Stimulated activated CD4-positive, alpha-beta T cell treated with anti-CD3 and anti-CD28 coated beads, Interleukin-15, amount 100 ng/mL, for 1 hour (primary cell): ENCODE data around the gene URB1.
"Not testable (repeated sequence)": the region's sequence is repeated elsewhere in the genome, so short reads cannot be mapped to it uniquely, and the experiment has no call there.

Experiments
- DNase-seq, 2 donors: peaks; one replicate each; pipeline ENCODE4 v3.0.0-alpha.2; 2020; ENCODE audit warnings: low read depth in 1 of 2, low spot score in 1 of 2

URB1 gene

DNA sequence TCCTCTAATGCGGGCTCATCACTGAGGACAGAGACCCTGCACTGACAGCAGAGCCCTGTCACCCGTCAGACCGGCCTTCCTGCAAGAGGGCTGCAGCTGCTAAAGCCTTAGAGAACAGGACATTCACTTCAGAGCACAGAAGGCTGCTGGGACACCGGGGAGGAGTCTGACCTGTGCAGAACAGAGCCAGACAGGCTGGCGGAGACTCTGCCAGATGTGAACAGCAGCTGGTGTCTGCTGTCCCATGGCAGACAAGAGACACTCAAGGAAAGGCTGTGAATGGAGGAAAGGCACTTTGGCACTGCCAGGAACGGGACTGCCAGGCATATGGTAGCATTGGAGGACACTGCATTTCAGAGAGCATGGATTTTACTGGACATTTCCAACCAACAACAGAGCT, 72.8 kb downstream of the URB1 start:
- no peak for DNase-seq

DNA sequence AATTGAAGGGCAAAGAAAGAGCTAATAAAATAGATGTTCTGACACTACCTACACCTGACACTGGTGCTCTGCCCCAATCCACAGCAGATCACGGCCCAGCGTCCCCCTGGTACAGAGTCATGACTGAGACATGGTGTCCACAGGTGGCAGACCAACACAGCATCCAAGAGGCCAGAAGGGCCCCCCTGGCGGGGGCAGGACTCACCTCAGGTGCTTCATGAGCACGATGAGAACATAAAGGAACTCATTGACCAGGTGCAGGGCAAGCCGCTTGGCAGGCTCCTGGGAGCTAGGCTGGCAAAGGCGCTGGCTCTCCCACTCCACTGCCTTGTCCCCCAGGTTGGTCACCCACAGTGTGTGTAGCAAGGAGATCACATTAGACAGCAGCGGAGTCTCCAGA, 73.8 kb downstream of the URB1 start:
- DNase-seq, result no peak

DNA sequence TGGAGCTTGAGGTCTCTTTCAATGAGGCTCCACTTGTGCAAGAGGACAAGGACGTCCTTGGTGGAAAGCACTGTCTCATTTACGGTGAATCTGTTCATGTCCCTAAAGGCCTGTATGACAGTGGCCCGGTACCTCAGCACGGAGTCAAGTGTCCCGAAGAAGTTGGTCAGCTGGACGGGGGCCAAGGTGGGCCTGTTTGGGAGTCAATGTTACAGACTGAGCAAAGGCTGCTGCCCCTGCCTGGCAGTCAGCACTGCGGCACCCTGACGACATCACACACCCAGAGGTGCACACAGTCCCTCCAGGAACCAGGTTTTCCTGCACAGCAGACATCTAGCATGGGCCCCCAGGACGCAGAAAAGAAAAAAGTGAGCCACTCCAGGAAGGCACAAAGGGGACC, 75.1 kb downstream of the URB1 start:
- no peak for DNase-seq

DNA sequence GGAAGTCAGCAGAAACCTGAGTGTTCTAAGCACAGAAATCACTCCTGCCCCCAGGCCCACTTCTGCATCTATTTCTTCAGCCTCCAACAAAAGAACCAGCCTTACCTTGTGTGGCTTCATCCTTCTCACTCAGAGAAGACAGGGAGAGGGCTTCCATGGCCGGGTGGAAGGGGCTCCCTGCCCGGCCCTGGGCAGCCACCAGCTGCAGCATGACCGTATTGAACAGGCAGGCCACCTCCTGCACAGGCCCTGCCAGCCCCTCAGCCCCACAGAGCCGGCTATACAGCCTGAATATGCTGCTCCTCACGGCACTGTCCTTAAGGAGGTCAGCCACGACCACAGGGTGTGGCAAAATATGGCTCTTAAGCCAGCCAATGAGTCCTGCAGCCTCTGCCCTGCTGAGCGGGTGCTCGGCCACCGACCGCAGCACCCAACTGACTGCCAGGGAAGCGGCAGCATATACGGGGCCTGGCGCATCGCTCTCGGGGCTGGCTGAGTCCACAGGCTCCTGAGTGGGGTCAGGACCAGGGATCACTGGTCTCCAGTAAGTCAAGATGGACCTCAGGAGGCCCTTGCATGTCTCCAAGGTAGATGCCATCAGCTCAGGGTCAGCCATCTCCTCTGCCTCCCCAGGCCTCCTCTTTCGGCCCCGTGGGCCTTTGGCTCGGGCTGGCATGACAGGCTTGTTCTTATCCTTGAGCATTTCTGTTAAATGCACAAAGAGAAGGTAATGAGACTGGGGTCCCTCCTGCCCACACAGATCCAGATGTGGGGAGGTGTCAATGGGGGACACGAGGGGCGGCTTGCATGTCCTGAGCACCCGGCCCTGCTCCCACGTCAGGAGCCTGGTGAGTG, 76.2 kb downstream of the URB1 start:
- DNase-seq, result no peak

DNA sequence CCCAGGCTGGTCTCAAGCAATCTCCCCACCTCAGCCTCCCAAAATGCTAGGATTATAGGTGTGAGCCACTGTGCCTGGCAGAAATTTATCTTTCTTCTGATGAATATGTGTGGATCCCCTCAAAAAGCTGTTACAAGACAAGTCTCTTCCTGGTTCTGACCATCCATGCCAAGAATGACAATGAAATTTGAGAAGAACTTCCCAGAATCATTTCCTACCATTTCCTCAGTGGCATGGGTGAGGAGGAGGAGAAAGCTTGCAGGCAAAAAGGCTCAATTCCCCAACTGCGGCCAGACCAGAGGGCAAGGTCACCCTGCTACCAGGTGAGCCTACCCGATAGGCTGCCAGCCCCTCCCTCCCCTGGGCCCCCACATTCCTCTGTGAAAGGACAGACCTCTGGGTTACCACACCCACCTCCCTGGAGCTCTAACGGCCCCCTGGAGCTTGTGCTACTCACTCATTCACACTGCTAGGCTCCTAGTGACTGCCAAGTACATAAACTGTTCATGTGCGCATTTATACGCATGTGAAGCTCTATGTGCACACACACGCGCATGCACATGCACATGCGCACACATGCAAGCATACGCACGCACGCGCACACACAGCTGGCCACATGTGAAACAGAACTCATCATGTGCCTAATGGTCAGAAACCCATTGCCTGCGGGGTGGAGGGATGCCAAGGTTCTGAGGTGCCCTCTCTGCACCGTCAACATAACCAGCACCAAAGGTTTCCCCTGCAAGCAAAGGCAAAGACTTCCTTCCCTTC, 77.1 kb downstream of the URB1 start:
- DNase-seq, result no peak

DNA sequence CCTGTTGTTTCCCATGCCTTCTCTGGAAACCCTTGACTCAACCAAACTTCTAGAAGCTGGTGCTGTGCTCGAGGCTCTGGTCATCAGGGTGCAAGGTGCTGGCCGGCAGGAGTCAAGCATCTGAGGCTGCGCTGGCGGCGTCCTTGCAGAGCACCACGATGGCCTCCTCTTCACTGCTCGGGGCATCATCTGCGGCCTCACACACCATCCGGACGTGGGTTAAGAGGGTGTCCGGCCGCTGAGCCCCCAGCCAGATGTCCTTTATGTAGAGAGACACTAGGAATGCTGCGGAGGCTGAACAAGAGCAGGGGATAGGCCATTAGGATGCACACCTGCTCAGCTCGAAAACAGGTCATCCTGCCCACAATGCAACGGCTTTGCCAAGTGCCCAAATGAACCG, 78.0 kb downstream of the URB1 start:
- DNase-seq, result no peak

DNA sequence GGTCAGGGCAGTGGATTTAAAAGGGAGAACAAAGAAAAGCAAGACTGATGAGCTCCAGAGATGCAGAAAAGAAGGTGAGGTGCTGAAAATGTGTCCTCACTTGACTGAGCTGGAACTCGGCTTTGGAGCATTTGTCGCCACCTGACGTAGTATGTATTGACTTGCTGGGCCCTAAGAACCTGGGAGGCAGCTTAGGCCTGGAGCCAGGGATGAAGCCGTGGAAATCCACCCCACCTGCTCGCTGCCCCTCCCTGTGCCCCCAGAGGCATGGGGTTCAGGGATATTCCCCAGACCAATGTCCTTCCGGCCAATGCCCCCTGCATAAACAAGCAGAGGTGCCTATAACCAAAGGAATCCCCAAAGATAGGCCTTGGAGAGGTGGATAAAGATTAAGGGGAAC, 79.8 kb downstream of the URB1 start:
- DNase-seq, result no peak

DNA sequence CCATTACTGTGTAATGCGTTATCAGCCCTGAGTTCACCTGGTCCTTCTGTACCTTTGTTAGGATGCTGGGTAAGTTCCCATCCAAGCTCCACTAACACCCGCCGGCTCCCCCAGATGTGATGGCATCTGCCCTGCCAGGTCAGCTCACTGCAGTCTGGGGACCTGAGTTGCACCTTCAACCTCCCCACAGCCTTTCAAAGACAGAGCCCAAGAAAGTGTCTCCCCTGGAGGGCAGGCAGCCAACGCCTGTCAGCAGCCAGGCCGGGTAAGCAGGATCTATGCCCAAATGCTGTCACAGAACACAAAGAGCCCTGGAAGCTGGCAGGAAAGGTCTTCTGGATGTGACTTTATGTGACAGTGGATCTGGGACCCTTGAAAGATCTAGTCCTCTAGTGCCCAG, 80.5 kb downstream of the URB1 start:
- DNase-seq, result no peak

DNA sequence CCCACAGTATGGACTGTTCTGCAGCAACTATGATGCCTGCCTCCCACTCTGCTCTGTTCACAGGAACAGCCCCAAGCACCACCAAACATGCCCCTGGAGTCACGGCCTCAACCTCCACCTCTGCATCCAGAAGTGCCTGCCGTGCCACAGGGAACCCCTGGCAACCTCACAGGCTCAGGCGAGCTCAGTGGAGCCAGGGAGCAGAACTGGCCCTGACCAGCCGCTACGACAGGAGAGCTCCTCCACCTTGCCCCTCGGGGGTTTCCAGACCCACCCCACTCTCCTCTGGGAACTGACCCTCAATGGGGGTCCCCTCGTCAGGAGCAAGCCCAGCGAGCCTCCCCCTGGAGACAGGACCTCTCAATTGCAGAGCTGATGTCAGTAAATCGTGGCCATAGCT, 81.2 kb downstream of the URB1 start:
- no peak for DNase-seq

DNA sequence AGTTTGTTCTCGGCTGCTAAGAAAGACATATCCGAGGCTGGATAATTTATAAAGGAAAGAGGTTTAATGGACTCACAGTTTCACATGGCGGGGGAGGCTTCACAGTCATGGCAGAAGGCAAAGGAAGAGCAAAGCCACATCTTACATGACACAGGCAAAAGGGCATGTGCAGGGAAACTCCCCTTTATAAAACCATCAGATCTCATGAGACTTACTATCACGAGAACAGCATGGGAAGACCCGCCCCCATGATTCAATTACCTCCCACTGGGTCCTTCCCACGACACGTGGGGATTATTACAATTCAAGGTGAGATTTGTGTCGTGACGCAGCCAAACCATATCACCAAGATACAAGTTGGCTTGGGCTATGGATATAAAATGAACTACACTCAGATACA, 81.8 kb downstream of the URB1 start:
- DNase-seq, result not testable (repeated sequence)

DNA sequence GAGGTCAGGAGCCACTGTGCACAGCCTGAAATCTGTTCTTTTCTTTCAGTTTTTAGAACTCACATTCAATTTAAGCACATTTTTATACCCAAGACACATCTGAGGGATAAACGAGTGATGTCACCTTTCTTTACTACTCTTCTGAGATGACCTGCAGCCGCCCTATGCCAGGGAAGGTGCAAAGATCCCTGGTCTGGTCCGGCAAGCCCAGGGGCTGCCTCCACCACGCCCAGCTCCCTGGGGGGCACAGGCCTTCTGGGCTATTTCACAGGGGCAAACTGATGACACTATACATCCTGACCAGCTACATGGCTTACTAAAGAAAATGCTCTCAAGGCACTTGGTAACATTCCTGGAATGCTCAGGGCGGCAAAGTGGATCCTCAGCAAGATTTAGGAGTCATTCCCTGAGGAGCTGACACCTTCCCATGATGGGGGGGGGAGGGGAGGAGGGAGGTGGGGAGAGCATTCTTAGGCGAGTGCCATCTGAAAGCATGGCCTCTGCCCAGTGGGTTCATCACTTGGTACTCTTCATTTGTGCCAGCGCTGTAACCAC, 82.8 kb downstream of the URB1 start:
- no peak for DNase-seq

DNA sequence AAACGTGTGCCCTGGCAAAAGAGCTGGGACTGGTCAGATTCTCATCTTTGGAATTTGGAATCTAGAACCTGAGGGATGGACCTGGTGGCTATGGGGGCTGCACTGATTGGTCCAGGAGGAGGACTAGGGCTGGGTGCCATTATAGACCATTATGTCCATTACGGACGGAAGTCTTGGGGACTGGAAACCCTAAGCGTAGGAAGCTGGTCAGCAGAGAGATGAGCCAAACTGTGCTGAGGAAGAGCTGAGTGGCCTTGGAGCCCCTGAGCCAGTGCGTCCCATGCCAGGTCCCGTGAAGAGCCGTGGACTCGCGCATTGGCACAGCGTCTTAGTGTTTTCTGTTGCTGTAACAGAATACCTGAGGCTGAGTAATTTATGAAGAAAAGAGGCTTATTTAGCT, 84.1 kb downstream of the URB1 start:
- no peak for DNase-seq

DNA sequence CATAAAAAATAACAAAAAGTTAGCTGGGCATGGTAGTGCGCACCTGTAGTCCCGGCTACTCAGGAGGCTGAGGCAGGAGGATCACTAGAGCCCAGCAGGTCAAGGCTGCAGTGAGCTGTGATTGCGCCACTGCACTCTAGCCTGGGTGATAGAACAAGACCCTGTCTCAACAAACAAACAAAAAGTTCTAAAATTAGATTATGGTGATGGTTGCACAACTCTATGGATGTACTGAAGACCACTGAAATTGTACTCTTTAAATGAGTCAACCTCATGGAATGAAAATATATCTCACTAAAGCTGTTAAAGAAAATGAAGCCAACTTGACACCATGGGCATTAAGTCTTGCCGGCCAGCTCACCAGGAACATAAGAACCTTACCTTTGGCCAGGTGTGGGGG, 85.1 kb downstream of the URB1 start:
- DNase-seq, result no peak

DNA sequence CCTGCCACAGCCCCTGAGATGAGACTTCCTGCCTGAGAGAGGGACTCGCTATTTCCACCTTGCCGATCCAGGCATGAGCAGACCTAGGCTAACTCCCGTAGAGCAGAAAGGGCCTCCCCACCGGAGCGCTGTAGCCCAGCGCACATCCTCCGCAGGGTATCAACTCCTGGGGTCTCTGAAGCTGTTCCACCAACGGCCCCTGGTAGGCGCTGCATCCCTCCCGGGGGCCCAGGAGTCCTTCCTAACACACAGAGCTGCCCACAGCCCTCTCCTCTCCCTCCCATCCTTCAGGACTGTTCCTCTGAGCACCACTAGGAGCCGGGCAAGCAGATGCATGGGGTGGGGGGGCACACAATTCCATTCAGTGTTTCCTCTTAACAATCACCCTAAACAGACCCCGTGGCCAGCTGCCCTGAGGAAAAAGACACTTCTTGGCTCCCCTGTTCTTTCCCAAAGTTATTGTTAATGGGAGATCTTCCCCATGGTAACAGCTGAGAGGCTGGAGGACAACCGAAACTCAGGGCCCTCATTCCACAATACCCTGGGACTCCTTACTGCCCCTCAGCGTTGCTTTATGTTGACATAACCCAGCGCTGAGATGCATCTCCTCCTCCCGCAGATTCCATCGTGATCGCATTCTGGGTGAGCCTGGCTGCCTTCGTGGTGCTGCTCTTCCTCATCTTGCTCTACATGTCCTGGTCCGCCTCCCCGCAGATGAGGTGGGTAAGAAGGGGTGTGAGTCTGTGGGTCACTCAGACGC, 86.6 kb downstream of the URB1 start:
- no peak for DNase-seq

DNA sequence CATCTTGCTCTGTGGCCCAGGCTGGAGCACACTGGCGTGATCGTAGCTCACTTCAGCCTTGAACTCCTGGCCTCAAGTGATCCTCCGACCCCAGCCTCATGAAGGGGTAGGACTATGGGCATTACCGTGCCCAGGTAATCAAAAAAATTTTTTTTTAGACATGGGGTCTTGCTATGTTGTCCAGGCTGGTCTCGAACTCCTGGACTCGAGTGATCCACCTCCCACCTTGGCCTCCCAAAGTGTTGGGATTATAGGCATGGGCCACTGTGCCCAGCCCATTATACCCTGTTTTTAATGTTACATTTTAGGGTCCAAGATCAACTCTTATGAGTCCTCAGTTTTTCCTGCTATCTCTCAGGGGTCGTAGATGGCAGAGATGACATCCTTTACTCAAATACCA, 87.8 kb downstream of the URB1 start:
- DNase-seq, result no peak

DNA sequence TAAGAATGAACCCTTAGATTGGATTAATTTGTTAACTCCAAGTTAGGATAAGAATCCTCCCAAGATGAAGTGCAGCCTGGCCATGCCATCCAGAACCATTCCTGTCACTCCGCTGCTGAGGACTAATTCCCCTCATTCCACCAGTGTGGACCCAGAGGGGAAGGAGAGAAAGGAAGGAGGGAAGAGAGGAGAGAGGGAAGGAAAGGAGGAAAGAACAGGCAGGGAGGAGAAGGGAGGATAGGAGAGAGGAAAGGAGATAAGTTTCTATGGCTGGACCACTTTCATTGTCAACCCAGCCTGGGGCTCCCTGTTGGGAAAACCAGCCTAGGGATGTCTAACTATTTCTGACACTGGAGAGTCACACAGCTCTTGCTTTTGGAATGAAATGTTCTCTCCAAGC, 89.4 kb downstream of the URB1 start:
- DNase-seq, result no peak

DNA sequence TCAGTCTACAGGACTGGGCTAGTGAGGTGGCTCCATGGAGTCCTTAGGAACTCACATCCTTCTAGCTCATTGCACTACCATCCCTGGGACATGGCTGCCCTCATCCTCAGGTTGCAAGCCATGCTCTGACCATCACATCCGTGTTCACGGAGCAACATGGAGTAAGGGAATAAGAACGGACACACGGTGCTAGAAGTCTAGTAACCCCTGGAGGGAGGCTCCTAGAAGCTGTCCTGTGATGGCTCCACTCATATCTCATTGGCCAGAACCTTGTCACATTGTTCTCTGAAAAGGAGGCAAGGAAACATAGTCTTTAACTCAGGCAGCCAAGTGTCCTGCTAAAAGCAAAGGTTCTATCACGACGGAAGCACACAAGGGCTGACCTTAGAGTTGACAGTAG, 90.3 kb downstream of the URB1 start:
- no peak for DNase-seq

DNA sequence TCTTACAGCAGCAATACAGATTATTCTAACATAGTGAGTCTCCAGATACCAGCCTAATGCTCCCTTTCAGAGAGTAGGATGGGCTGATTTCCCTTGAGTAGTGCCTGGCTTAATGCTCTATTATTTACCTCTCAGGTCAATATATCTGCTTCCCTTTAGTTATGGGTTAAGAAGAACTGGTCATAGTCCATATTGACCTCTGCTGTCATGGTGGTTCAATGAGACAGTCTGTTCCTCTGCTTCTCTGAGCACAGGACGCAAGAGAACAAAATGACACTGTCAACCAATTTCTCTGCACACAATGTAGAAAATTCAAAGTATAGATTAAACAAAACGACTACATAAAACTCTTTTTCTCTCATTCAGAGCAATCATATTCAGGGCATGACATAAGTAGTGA, 91.2 kb downstream of the URB1 start:
- DNase-seq, result no peak

DNA sequence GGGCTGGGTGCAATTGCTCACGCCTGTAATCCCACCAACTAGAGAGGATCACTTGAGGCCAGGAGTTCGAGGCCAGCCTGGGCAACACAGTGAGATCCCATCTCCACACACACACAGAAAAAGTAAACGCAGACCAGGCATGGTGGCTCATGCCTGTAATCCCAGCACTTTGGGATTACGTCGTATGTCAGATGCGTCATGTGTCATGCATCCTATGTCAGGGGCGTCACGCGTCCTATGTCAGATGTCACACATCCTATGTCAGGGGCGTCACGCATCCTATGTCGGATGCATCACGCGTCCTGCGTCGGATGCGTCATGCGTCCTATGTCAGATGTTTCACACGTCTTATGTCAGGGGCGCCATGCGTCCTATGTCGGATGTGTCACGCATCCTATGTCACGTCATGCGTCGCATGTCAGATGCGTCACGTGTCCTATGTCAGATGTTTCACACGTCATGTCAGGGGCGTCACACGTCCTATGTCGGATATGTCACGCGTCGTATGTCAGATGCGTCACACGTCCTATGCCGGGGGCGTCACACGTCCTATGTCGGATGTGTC, 92.6 kb downstream of the URB1 start:
- no peak for DNase-seq

DNA sequence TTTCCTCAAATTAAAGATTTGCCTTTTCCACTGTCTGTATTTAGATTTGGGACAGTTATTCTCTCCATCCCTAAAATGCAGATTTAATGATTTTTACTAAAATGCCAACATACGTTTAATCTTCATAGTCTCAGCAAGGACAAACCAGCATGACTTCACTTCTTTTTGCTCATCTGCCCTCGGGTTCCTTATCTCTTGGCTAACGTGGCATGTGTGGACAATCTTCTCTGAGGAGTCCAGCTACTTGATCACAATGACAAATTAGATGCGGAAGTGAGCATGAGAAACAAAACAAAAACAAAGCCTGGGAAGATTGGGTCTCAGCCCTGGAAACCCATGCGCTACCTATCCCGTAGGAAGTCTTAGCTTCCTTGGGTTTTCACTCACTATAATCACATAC, 93.1 kb downstream of the URB1 start:
- DNase-seq, result no peak

DNA sequence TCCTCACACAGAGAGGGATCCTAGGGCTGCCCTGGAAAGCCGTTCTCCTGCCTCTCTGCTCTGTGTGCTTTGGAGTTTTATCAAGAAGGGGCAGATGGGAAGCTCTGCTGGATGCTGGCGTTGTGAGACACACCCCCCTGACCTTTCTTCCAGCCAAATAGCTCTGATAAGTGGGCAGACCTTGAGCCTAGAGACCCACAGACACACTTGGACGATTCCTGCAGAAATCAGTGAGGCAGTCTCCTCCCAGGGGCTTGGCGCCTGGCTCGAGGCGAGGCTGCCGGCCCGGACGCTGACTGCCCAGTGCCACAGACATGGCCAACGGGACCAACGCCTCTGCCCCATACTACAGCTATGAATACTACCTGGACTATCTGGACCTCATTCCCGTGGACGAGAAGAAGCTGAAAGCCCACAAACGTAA, 94.1 kb downstream of the URB1 start, which contains the start of gene MRAP:
Gene MRAP (plus strand): TSS at position 198 of the 424 bp plus-strand sequence. CDS start 117 bp downstream, at position 315.
- no peak for DNase-seq
